ENCODE data around the gene ACSL3.
"Not testable (repeated sequence)": the region's sequence is repeated elsewhere in the genome, so short reads cannot be mapped to it uniquely, and the experiment has no call there.

ACSL3 gene

GRCh38 chr2:222915092-222915957 is 54.5 kb downstream of the ACSL3 start:
- DNase-seq: no peak

DNA sequence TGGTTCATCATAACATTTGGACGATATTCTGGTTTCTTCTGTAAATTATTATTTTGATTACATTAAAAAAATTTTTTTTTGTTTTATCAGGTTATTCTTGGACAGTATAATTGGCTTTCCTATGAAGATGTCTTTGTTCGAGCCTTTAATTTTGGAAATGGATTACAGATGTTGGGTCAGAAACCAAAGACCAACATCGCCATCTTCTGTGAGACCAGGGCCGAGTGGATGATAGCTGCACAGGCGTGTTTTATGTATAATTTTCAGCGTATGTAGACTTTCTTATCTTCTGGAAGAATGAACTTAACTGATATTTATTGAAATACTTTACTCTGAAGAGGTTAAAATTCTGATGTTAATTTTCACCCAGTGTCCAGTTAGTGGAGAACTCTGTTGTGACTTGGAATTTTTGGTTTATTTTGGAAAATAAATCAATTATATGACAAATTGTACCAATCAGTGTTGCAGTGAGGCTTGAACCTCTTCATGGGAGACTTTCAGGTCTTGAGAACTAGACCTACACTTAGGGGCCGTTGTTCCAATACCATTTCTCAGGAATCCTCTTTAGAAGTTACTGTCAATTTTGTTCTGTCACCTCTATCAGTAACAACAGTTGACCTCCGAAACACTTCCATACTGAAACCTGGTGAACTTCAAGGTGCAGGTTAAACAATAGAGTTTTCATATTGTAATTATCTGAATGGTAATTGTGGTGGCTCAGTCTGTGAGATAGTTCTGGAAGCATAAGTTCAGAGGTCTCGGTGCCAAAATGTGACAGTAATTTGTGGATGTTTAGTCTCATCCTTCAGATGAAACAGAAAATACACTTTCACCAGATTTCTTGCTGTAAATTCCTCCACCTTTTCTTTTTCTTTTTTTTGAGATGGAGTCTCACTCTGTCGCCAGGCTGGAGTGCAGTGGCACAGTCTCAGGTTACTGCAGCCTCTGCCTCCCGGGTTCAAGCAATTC is 55.7 kb downstream of the ACSL3 start:
- no peak for DNase-seq

DNA sequence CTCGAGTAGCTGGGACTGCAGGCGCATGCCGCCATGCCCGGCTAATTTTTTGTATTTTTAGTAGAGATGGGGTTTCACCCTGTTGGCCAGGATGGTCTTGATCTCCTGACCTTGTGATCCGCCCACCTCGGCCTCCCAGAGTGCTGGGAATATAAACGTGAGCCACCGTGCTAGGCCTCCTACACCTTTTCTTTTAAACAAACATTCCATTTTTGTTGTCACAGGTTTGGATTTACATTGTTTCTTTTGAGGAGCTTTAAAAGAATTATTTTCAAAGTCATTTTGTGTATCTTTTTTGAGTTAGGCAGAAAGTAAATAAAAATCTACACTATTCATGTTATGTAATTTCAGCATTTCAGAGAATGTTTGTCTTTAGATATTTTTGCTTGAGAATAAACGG is 56.4 kb downstream of the ACSL3 start:
- DNase-seq: not testable (repeated sequence)

GRCh38 chr2:222919841-222920526 is 59.1 kb downstream of the ACSL3 start:
- no peak for DNase-seq

DNA sequence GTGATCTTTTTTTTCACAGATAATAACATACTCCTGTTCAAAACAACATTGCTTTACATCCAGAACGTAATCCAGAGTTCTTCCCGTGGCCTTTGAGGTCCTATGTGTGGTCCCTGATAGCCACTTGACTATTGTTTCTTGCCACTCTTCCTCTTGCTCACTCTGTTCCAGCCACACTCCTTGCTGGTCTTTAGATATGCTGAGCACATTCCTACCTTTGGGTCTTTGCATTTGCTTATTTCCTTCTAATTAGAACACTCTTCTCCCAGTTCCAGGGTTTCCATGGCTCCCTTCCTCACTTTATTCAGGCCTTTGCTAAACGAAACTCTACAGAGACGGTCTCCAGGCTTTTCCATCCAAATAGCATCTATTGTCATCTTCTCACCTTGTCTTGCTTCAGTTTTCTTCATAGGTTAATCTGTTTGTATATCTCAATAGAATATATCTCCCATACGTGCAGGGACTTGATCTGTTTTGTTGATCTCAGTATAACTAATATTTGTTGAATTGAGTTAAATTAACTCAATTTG is 59.9 kb downstream of the ACSL3 start:
- no peak for DNase-seq

- DNase-seq: no peak
Observed at GRCh38 chr2:222922019-222922800, 61.4 kb downstream of the ACSL3 start.

DNA sequence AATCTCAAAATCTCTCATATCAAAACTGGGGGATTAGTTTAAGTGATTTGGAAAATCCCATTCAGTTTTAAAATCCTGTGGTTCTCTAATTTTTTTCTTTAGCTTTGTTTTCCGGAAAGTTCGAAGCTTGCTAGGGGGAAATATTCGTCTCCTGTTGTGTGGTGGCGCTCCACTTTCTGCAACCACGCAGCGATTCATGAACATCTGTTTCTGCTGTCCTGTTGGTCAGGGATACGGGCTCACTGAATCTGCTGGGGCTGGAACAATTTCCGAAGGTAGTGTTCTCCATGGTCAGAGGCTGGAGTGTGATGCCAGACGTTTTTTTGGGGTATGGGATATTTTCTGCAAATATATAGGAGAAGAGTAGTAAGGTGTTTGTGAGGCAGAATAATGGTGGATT is 66.1 kb downstream of the ACSL3 start:
- DNase-seq: no peak

DNA sequence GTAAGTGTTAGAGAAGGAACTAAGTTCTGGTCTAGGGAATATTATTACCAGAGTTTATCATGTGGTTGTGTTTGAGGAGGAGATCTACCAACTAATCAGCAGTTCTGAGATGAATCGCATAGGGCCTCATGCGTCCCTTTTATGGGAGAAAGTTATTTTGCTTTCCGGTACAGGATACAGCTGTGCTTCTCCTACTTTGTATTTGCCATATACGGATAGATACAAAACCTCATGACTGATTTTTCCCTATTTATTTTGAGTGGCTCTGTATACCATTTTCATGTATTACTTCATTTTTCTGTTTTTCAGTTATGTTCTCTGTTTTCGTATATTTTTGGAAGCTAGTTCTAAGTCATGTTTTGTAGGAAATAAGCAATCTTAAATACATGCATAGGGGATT is 66.8 kb downstream of the ACSL3 start:
- no peak for DNase-seq

DNA sequence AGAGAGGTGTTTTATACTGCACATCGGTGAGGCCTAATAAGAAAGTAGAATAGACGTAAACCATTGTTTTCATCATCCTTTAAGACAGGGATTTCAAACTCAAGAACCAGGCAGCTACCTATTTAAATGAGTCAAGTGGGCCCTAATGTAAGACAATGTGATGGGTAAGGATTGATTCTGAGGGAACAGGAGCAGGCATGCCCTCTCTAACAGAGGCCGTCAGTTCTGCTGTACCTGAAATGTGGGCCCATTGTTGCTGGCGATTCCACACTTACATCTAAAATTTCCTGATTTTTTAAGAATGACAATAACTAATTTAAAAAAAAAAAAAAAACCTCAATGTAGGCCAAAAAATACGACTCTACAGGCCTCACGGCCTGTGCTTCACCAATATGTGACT is 67.5 kb downstream of the ACSL3 start:
- no peak for DNase-seq

- no peak for DNase-seq
Observed at GRCh38 chr2:222930862-222931261, 70.0 kb downstream of the ACSL3 start.

GRCh38 chr2:222931659-222932058 is 70.8 kb downstream of the ACSL3 start:
- DNase-seq: no peak

DNA sequence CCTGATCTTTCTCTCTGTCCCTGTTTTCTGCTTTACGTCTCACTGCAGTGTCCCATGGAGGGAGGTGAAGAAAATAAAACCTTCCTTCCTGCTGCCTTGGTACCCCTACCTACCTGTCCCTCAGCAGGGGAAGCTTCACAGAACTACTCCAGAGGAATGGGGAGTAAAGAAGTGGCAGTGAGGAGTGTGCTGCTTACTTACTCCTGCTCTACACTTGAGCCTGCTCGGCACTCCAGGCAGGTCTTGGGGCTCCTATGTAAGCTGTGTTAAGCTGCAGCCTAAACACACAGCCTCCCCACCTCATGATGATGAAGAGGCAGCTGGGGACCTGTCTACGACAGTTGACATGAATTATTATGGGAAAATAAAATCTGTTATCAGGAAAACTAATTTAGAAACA is 72.6 kb downstream of the ACSL3 start:
- no peak for DNase-seq

DNA sequence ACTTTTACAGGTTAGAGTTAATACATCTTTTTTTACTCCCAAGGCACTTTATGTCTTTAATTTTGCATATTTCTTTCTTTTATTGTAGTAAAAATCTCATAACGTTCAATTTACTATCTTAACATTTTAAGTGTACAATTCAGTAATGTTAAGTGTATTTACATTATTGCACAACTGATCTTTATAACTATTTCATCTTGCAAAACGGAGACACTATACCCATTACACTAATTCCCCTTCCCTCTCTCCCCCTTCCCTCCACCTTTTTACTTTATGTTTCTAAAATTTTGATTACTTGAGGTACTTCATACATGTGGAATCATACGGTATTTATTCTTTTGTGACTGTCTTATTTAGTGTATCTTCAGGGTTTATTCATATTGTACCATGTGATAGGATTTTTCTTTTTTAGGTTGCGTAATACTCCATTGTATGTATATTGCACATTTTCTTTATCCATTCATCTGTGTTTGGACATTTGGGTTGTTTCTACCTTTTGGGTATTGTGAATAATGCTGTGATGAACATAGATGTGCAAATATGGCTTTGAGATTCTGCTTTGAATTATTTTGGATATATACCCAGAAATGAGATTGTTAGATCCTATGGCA is 75.0 kb downstream of the ACSL3 start:
- DNase-seq: no peak

- DNase-seq: no peak
Observed at GRCh38 chr2:222936705-222937104, 75.9 kb downstream of the ACSL3 start.

DNA sequence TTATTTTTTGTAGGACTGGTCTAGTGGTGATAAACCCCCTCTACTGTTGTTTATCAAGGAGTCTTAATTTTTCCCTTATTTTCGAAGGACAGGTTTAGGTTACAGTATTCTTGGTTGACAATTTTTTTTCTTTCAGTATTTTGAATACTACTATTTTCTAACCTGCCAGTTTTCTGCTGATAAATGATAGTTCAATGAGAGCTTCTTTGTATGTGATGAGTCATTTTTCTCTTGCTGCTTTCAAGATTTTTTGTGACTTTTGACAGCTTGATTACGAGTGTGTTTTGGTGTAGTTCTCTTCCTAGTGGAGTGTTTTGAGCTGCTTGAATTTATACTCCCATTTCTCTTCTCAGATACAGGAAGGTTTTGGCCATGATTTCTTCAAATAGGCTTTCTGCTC is 77.5 kb downstream of the ACSL3 start:
- no peak for DNase-seq

DNA sequence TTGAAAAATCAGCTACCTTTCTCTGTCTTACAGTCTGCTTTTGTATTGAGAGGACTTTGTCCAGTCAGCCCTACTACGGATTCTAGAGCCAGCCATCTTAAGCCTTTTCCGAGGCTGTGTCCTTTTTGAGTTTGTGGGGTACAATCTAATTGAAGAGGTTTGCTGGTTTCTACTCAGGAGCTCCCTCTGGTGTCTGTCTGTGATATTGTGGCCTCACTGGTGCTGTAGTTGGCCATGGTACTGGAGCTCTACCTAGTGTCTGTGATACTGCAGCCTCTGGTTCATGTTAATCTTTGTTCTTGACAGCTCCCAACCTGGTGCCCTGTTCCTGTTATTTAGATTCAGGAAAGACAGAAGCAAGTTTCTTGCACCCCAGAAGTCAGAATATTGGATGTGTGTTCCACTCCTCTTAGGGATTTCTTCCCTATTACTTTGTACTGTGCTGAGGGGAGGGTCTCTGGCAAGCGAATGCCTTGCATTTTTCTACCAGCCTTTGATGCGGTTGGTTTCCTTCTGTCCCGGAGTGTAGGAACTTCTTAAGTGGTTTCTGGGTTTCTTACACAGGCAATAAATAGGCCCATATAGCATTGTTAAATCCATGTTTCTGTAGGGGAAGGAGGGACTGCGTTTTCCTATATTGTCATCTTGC is 78.5 kb downstream of the ACSL3 start:
- peak; percentile 16 to 25 for DNase-seq

DNA sequence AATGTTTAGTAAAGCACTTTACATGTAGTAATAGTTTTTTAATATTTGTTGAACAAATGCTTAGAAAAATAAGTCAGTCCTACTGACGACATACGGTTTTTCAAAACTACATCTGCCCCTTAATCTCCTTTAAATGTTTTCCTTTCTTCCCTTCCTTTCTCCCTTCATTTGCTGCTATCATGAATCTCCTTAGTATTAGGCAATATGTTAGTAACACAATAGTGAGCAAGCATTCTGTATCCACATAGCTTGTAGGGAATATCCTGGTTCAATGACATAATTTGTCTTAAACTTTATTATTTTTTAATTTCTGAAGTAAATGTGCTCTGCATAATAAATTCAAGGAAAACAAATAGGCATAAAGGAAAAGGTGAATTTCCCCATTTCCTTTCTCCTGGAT is 79.1 kb downstream of the ACSL3 start:
- no peak for DNase-seq

DNA sequence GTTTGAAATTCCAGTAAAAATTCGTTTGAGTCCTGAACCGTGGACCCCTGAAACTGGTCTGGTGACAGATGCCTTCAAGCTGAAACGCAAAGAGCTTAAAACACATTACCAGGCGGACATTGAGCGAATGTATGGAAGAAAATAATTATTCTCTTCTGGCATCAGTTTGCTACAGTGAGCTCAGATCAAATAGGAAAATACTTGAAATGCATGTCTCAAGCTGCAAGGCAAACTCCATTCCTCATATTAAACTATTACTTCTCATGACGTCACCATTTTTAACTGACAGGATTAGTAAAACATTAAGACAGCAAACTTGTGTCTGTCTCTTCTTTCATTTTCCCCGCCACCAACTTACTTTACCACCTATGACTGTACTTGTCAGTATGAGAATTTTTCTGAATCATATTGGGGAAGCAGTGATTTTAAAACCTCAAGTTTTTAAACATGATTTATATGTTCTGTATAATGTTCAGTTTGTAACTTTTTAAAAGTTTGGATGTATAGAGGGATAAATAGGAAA is 80.7 kb downstream of the ACSL3 start:
- no peak for DNase-seq

DNA sequence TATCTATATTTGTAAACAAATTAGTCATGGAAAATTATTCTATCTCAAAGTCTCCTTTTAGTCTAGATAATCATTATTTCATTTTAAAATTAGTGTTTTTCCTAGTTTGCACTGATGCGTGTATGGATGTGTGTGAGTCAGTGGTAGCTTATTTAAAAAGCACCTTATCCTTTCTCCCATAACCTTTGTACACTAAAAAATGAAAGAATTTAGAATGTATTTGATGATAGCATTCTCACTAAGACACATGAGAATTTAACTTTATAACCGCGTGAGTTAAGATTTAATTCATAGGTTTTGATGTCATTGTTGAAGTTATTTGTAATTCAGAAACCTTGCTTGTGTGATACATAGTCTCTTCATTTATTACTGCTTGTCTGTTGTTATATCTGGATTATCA is 81.7 kb downstream of the ACSL3 start:
- DNase-seq: no peak

DNA sequence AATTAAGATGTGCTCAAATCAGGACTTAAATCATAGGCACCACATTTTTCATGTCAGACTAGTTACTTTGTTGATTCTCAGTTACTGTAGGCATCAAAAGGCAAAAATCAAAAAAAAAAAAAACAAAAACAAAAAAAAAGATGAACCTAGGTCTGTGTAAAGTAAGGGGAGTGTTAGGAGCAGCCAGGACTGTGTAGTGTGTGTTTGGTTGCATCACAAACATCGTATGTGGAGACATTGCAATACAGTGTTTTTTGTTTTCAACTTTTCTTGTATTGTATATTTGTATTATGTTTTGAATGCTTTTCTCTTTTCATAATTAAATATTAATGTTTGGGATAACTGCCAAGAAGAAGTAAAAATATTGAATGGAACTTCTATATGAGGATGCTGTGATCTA is 82.1 kb downstream of the ACSL3 start:
- DNase-seq: no peak

- no peak for DNase-seq
Observed at GRCh38 chr2:222943820-222944219, 83.0 kb downstream of the ACSL3 start.

Data from SHP77 (cell line).